Adrenal gland (tissue), 12 donors: ENCODE data around the gene HMCN2. TPM values are rescaled to one million over a fixed set of nuclear protein-coding genes. Genes with fewer than 3 reads are reported as not detected.

Experiments
- DNase-seq, 7 donors: peaks; one replicate each; pipeline ENCODE4 v3.0.0-alpha.2; 2019 to 2020
- H3K27ac ChIP-seq, 5 donors: fragments of 200-600 bp; sonication (generic) in 4 of 5; 1 replicate in 3 of 5; 2 replicates in 2 of 5; pipeline versions ENCODE4 v1.5.1 to v1.8.0; 2016 to 2020; ENCODE audit warnings: mild to moderate bottlenecking in 1 of 5
- H3K27me3 ChIP-seq: fragments of 200-600 bp; 2 replicates; pipeline ENCODE4 v1.8.0; 2021
- H3K36me3 ChIP-seq, 2 donors: fragments of 200-600 bp; replicated peaks in 1 of 2; 1 replicate in 1 of 2; 2 replicates in 1 of 2; pipeline versions ENCODE4 v1.5.1 to v1.8.0; 2018 to 2022
- H3K4me1 ChIP-seq, 2 donors: fragments of 200-600 bp; replicated peaks in 1 of 2; 1 replicate in 1 of 2; 2 replicates in 1 of 2; pipeline versions ENCODE4 v1.5.1 to v1.8.0; 2018 to 2021
- H3K4me3 ChIP-seq, 4 donors: fragments of 200-600 bp; sonication (generic) in 3 of 4; one replicate each; pipeline ENCODE4 v1.5.1; 2016 to 2018
- H3K9me3 ChIP-seq, 3 donors: fragments of 200-600 bp; sonication (generic) in 1 of 3; replicated peaks in 1 of 3; 1 replicate in 2 of 3; 2 replicates in 1 of 3; pipeline versions ENCODE4 v1.5.1 to v1.8.0; 2016 to 2021
- POLR2A ChIP-seq, 2 donors: fragments of 450-650 bp; IDR thresholded peaks; one replicate each; pipeline ENCODE4 v1.6.1; 2017; ENCODE audit warnings: antibody characterized with exemption in 2 of 2, mild to moderate bottlenecking in 2 of 2, moderate library complexity in 1 of 2
- WGBS, 4 donors: extraction: QIAGEN DNeasy Blood & Tissue Kit in 2 of 4; methylation state at CpG; one replicate each; pipeline versions ENCODE4 v1.1.5 to v1.1.7; 2013 to 2017; 5-methylcytosine and 5-hydroxymethylcytosine counted together
- intact Hi-C, 2 donors: fragments of 100-400 bp; cut with DNase I; formaldehyde crosslinking; loops; one replicate each; pipeline versions ENCODE4 v1.14.1 to v1.15.0; 2022 to 2023
- polyA plus RNA-seq, 3 donors: library from polyadenylated mRNA; stranded (reverse); fragments of 200-250 nt in 2 of 3; fragments of 350-450 nt in 1 of 3; fragmentation: Illumina TruSeq in 1 of 3; extraction: RNeasy Lipid Tissue Mini Kit (QIAGEN cat#74804) in 1 of 3; gene quantifications; one replicate each; pipeline ENCODE4 v1.2.3, GENCODE V29; 2013 to 2014
- total RNA-seq, 9 donors: library from RNA; depleted of rRNA in 4 of 9; stranded (reverse); fragments of >200 nt in 4 of 9; fragments of 120-200 nt in 1 of 9; fragmentation: NEBNext Ultra II Directional in 1 of 9; extraction: Animal tissue kit (Norgen Biotek cat#: 25700) in 1 of 9; gene quantifications; one replicate each; pipeline versions ENCODE4 v1.1.0 to v1.2.4, GENCODE V29; 2013 to 2023
- TF ChIP-seq, protein P1 (sequence below), 6 experiments: fragments of 450-650 bp in 4 of 6; fragments of 200-600 bp in 2 of 6; sonication (generic) in 1 of 6; IDR thresholded peaks; 1 replicate in 5 of 6; 2 replicates in 1 of 6; pipeline versions ENCODE4 v1.5.1 to v1.8.0; 2016 to 2021; ENCODE audit warnings: antibody characterized with exemption in 6 of 6, mild to moderate bottlenecking in 2 of 6, moderate library complexity in 1 of 6
- donor health status: healthy with polysubstance abuse.
- donor health status: Bipolar disorder and iron deficiency.
- donor health status: DM: yes; HTN: yes; CAD: no.
- donor health status: DM: no; HTN: no; CAD: no.
- donor health status: DM: no; HTN: no; CAD: no.
- donor health status: DM: yes; HTN: yes; CAD: no.

Gene HMCN2
- total and polyA plus RNA-seq, 12 donors, result 0.05 to 25.8 (median 0.42) TPM; not detected in 1

DNA sequence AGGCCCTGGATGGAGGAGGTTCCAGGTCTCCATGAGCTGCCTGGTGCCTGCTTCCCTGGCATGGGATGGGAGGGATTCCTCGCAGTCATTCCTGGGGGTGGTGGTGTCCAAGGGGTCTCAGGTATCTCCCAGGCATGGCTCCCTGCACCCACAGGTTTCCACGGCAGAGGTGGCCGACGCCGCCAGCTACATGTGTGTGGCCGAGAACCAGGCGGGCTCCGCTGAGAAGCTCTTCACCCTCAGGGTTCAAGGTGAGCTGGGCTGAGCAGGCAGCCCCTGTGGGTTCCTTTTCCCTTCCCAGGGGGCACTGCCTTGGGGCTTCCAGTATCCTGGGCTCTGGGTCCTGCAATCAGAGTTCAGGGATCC, 117.8 kb downstream of the HMCN2 start:
- TF ChIP-seq POLR2A (IDR thresholded peaks at IDR 0.05), result no peak
- TF ChIP-seq, protein P1, sequence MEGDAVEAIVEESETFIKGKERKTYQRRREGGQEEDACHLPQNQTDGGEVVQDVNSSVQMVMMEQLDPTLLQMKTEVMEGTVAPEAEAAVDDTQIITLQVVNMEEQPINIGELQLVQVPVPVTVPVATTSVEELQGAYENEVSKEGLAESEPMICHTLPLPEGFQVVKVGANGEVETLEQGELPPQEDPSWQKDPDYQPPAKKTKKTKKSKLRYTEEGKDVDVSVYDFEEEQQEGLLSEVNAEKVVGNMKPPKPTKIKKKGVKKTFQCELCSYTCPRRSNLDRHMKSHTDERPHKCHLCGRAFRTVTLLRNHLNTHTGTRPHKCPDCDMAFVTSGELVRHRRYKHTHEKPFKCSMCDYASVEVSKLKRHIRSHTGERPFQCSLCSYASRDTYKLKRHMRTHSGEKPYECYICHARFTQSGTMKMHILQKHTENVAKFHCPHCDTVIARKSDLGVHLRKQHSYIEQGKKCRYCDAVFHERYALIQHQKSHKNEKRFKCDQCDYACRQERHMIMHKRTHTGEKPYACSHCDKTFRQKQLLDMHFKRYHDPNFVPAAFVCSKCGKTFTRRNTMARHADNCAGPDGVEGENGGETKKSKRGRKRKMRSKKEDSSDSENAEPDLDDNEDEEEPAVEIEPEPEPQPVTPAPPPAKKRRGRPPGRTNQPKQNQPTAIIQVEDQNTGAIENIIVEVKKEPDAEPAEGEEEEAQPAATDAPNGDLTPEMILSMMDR (IDR thresholded peaks at IDR 0.05), result no peak
- H3K27me3 ChIP-seq, result no peaks in the 10 kb centered on the region
- 40 to 96% (median 93%) methylated on average over 1 to 8 of the region's 8 CpGs for WGBS, 4 donors
- no peaks in the 10 kb centered on the region for H3K36me3 ChIP-seq
- intact Hi-C loops, result no loop called here
- no peaks in the 10 kb centered on the region for H3K9me3 ChIP-seq
- no peaks in the 10 kb centered on the region for H3K4me1 ChIP-seq
- no peak for DNase-seq
- H3K27ac ChIP-seq, result no peak overlapping the region
- no peak overlapping the region for H3K4me3 ChIP-seq

DNA sequence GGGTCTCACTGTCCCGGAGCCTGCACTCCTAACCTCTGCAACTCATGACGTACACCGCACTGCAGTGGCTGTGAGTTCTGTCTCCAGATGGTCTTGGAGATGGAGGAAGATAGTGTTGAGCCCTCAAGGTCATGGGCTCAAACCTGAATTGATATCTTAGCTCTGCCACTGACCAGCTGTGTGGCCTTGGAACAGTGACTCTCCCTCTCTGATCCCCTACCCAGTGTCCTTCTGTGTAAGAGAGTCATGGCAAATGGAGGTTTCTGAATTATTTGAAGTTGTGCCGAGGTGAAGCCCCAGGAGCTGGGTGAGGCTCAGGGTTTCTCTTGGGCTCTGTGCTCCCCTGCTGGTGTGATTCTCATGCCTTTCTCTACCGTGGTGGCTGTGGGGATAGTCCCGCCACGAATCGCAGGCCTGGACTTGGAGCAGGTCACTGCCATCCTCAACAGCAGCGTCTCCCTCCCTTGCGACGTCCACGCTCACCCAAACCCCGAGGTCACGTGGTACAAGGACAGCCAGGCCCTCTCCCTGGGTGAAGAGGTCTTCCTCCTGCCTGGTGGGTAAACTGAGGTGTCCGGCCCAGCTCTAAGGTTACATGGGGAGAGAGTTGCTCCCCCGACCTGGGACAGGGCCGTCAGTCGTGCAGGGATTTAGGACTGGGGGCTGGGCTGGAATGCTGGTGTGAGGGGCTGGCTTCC, 118.6 kb downstream of the HMCN2 start:
- intact Hi-C loops, result no loop called here
- no peaks in the 10 kb centered on the region for H3K36me3 ChIP-seq

DNA sequence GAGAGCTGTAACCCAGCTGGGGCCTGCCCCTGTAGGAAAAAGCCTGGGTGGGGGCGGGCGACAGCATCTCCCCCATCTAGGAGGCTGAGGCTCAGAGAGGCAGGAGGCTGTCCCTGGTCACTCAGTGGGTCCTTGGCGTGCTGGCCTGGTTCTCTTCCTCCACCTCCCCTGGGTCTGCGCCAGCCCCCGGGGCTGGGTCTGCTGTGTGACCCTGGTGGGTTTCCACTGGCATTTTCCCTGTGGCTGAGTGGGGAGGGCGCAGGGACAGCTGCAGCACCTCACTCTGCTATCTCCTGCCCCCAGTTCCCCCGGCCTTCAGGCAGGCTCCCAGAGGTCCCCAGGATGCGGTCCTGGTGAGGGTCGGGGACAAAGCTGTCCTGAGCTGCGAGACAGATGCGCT, 119.7 kb downstream of the HMCN2 start:
- Histone ChIP-seq H3K36me3 (no peaks in the 10 kb centered on the region), H3K4me3 (no peak overlapping the region), H3K27me3 (no peaks in the 10 kb centered on the region), H3K4me1 (no peaks in the 10 kb centered on the region), H3K9me3 (no peaks in the 10 kb centered on the region), H3K27ac (no peak overlapping the region)
- 79 to 88% (median 81%) methylated on average over 6 to 11 of the region's 11 CpGs for WGBS, 4 donors
- intact Hi-C loops, result no loop called here
- TF ChIP-seq, protein P1 (IDR thresholded peaks at IDR 0.05), result no peak
- TF ChIP-seq POLR2A (IDR thresholded peaks at IDR 0.05), result no peak
- DNase-seq, result no peak

More for the DNA sequence above, 118.6 kb downstream of the HMCN2 start:
- no peak for TF ChIP-seq POLR2A (IDR thresholded peaks at IDR 0.05)
- TF ChIP-seq, protein P1 (IDR thresholded peaks at IDR 0.05), result no peak
- H3K4me1 ChIP-seq, result no peaks in the 10 kb centered on the region
- H3K9me3 ChIP-seq, result no peaks in the 10 kb centered on the region
- no peak for DNase-seq
- H3K27ac ChIP-seq, result no peak overlapping the region
- WGBS, 4 donors, result 62 to 73% (median 72%) methylated on average over 15 to 18 of the region's 18 CpGs
- no peak overlapping the region for H3K4me3 ChIP-seq
- H3K27me3 ChIP-seq, result no peaks in the 10 kb centered on the region

DNA sequence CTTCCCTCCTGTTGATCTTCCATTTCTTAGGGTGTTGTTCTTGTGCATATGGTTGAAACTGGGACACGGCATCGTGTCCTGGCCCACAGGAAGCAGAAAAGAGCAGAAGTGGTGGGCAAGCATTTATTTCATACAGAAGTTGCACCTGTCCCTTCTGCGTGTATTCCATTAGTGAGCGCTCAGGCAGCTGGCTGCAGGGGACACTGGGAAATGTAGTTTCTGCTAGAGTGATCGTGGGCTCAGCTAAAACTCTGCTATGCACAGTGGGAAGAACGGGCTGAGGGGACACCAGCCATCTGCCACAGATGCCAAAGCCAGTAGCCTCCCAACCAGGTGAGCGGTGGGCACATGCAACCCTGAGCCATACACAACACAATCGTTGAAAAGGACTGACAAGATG, 121.8 kb downstream of the HMCN2 start:
- no peaks in the 10 kb centered on the region for H3K9me3 ChIP-seq
- H3K27ac ChIP-seq, result no peak overlapping the region
- no peaks in the 10 kb centered on the region for H3K36me3 ChIP-seq
- no peaks in the 10 kb centered on the region for H3K27me3 ChIP-seq
- TF ChIP-seq, protein P1 (IDR thresholded peaks at IDR 0.05), result no peak
- no peak for TF ChIP-seq POLR2A (IDR thresholded peaks at IDR 0.05)
- no peak overlapping the region for H3K4me3 ChIP-seq
- no peaks in the 10 kb centered on the region for H3K4me1 ChIP-seq
- WGBS, 4 donors, result 85 to 87% (median 86%) methylated on average over 7 to 8 of the region's 8 CpGs
- intact Hi-C loops, result no loop called here
- DNase-seq, result no peak
